GM19324 (cell line): ENCODE measurements around the gene HDAC4.

Experiments used
- ATAC-seq: cut with Tn5 transposase; IDR thresholded peaks from one replicate; pipeline ENCODE4 v1.9.1; 2021; ENCODE audit warnings: mild to moderate bottlenecking, moderate library complexity; ENCODE audit not compliant: unreplicated experiment, low FRiP score

The HDAC4 gene

GRCh38 chr2:239429473-239430350 is 28.9 kb upstream of the HDAC4 start:
- no peak for ATAC-seq

GRCh38 chr2:239425631-239426030 is 24.8 kb upstream of the HDAC4 start:
- no peak for ATAC-seq

GRCh38 chr2:239424337-239425045 is 23.7 kb upstream of the HDAC4 start:
- no peak for ATAC-seq

- no peak for ATAC-seq
These were observed 22.7 kb upstream of the HDAC4 start for GRCh38 chr2:239423551-239423950.

DNA sequence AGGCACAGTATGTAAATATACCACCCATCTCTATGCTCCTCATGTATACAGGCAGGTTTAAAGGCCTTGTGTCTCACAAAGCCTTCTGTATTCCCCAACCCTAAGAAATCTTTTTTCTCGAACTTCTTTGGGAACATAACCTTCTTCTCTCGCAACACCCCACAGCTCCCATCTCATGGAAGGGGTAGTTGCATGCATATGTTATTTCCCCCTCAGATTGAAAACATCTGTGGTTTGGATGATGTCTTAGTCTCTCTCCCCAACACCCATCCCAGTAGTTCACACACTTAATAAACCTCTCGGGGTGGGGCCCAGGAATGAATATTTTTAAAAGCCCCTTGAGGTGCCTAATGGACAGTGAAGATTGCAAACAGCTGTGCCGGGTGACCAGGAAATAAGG is 21.0 kb upstream of the HDAC4 start:
- no peak for ATAC-seq

DNA sequence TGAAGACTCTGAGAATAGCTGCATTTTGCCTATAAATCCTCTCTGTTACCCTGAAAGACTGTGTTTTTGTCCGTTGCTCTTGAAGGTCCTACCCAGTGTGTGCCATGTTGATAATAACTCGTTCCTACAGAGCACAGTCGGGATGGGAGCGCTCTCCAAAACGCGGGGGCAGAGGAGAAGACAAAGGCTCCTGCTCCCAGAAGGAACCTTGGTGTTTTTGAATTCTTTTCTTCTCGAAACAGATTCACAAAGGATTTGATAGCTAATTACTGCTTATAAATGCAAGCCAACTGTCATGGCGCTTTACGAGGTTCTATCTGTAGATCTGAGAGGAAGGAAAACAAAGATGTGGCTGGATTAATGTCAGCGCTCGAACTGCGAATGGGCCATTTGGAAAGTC is 19.3 kb upstream of the HDAC4 start:
- ATAC-seq: no peak

DNA sequence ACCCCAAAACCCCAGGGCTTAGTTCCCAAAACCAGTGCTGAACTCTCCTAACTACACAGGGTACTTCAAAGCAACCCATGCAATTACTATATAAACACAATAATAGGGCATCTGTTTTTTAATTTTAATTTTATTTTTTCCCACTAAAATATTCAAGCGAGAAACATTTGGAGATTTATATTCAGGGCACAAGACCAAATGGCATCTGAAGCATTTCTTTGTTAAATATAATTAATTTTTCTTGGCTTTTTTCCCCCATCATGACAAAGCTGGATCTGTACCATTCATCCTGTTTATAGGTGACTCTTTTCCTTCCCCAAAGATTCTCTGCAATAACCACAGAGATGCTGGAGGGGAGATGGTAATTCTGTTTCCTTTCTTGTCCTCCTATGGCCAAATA is 18.1 kb upstream of the HDAC4 start:
- no peak for ATAC-seq

GRCh38 chr2:239412905-239413603 is 12.2 kb upstream of the HDAC4 start:
- no peak for ATAC-seq

DNA sequence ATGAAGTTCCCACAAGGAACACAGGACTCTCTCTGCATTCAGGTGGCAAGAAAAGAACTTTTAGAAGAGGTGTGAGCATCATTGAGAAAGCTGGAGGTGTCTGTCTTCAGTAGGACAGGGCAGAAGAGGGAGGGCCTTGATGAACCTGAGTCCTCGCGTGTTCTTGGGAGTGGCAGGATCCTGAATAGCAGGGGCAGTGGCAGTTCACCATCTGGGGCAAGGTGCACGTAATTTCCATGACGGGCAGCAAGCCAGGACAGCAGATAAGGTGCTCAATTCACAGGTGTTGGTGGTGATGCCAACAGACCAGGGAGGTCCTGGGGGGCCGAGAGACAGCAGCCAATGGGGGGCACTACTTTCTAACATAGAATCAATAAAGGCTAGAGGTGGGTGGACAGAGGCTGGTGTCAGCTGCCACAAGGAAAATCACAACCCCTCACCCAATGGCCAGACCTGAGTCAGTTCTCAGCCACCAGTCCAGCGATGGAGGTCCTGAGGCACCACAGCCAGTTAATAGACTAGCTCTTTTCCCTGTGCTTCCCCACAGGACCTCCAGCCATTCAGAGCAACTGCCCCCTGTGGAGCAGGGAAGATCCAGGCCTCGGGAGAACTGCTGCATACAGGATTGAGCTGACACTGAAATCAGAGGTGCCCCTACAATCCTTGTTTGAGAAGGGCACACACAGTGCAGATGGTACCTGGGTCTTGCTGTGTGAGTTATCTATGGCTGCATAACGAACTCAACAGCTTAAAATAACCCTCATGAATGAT is 10.9 kb upstream of the HDAC4 start:
- ATAC-seq: no peak

DNA sequence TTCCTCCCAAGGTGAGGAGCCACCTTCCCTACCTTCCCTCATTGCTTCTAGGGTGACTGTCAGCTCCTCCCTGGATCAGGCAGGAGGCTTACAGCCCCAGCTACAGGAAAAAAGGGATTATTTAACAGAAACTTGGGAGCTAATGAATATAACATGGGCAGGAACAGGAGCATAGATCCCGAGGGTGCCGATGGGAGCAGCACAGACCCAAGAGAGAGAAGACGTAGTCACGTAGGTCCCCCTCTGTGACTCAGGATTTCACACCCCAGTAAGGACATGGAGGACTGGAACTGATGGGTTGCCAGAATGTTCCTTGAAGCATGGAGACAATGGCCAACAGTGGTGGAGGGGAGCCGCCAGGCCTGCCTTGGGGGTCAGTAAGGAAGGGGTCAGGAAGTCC is 10.3 kb upstream of the HDAC4 start:
- no peak for ATAC-seq

DNA sequence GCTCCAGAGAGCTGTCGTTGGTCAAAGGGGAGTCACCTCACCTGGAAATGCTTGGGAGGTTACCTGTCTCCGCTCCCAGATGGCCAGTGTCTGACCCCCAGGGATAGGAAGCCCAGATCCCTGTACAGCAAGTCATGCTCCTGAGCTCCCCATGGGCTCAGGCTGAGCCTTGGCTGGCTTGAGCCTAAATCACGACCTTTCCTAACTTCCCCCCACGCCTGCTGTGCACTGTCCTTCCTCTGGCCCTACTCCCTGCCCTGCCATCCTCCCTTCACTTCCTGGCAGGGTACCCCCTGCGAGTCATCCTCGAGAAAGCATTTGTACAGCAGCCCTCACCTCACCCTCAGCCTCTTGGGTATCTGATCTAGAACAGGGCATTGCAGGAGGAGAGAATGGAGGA is 9.2 kb upstream of the HDAC4 start:
- no peak for ATAC-seq

DNA sequence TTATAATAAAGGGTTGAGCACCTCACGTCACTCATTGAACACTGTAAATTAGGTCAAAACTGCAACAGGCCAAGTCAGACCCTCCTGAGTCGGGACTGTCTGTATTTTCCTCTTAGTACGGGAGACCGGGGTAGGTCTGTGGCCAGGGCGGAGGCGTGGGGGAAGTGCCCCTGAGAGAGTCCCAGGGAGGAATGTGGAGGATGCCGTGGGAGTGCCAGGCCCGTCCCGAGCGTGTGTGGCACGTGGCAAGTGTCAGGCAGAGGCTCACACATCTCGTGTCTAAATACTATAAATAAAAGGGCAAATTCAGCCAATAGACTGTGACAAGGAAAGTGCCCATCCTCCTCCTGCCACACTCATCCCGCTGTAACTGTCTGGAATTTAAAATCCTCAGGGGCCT is 6.3 kb upstream of the HDAC4 start:
- no peak for ATAC-seq

- no peak for ATAC-seq
These were observed 5.6 kb upstream of the HDAC4 start for GRCh38 chr2:239406316-239406995.

GRCh38 chr2:239405071-239405470 is 4.3 kb upstream of the HDAC4 start:
- ATAC-seq: no peak

DNA sequence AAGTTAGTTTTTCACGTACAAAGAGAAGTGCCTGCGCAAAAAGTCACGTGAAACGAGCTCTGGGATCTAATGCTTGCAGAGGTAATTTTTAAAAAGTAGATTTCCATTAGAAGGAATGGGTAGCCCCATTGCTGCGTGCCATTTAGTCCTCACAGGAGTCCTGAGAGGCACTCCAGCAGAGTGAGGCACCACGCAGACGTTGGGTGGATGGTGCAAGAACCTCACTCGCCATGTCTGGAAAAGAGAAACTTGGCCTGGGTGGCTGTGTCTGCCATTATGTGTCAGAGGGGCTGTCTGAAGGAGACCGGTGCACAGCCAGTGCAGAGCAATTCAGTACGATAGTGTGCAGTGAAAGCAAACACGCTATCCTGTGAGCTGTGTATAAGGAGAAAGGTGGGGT is 1.8 kb upstream of the HDAC4 start:
- no peak for ATAC-seq

DNA sequence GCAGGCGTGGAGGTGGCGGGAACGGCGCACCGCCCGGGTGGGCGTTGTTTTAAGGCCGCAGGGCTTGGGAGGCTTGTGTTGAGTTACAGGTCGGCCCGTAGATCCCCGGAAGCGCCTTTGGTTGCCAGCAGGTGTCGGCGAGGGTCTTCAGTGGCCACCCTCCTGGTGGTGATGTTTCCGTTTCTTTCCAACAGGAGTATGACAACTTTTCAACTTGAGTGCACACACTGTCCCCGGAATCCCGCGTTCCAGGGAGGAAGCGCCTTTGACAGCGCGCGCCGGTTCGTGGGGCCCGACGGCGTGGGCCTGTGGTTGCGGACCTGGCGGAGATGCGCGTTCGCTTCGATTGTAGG is 1.0 kb upstream of the HDAC4 start:
- peak; percentile 2 for ATAC-seq

DNA sequence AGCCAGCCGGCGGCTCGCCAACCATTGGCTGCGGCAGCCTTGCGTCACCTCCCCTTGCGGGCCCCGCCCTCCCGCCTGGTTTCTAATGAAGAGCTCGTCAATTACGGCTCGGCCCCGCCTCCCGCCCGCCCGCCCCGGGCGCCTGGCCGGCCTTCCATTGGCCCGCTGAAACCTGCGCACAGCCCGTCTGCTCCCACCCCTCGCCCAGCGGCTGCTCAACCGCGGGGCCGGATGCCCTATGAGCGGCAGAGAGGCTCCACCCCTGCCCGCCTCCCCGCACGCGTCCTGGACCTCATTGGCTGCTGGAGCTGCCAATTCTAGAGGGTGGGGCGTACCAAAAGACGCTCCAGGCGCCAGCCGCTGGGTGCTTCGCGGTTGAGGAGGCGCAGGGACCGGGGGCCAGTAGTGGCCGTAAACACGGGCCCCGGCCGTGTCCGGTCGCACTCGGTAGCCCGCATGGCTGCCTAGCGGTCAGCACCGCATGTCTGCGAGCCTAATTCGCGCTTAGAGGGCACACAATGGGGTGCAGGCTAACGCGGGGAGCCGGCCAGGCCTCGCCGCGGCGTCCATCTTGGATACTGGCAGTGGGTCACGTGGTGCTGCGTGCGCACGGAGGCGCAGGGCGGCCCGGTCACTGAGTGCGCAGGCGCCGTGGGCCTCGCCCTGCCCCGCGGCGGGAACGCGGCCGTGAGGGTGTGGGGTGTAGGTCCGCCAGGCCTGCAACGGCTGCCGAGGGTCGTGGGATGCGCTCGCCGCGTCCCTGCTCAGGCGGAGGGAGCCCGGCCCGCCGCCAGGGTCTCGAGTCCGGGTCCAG is 454 bp upstream of the HDAC4 start:
- ATAC-seq: peak; percentile 94

DNA sequence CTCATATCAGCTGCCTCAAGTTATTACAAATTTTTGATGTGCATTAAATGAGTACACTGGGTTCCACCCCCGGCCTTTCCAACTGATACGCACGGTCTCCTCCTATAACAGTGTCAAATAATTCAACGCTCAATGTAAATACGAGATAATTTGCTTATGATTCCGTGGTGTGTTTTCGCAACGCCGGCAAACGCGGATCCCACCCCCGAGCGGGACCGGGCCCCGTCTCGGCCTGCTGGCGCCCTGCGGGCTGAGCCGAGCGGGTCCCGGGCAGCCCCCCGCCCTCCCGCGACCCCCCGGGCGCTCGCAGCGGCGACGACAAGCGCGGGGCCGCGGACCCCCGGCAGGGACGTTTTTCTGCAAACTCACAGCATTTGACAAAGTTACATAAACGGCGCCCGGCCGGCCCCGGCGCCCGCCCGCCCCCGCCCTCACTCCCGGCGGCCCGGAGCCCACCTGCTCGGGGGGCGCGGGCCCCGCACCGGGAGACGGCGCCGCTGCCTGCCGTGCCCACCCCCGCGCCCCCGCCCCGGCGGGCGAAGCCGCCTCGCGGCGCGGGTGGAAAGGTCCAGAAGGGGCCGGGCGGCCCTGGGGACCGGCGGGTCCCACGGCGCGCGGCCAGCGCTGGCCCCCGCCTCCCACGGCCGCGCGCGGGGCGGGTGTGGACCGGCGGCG is 762 bp downstream of the HDAC4 start:
- no peak for ATAC-seq

- no peak for ATAC-seq
These were observed 1.3 kb downstream of the HDAC4 start for GRCh38 chr2:239399433-239399920.
